K562 (cell line): ENCODE measurements around the gene DSC1. TPM values are rescaled to one million over a fixed set of nuclear protein-coding genes. Genes with fewer than 3 reads are reported as not detected.
A peak's percentile ranks its signal among the peaks of the same experiment; 100 is the strongest.

Experiments
- L3MBTL2 ChIP-seq: fragments of 450-650 bp; IDR thresholded peaks from 2 replicates; pipeline ENCODE4 v1.6.1; 2016; ENCODE audit warnings: mild to moderate bottlenecking, moderate library complexity
- MAZ ChIP-seq, 2 experiments: fragments of 450-650 bp in 1 of 2; sonication (generic) in 1 of 2; formaldehyde crosslinking; IDR thresholded peaks in 1 of 2; conservative IDR thresholded peaks in 1 of 2; 2 replicates each; pipeline versions ENCODE4 v1.4.0 to v1.5.0; 2020; ENCODE audit warnings: mild to moderate bottlenecking in 1 of 2, missing genetic modification reagents in 1 of 2
- PBX2 ChIP-seq, 2 experiments: IDR thresholded peaks in 1 of 2; conservative IDR thresholded peaks in 1 of 2; 2 replicates each; pipeline ENCODE4 v1.6.1; 2016; ENCODE audit warnings: low read depth in 2 of 2, mild to moderate bottlenecking in 1 of 2, missing compliant biosample characterization in 1 of 2, missing genetic modification characterization in 1 of 2, moderate library complexity in 1 of 2
- PKNOX1 ChIP-seq: fragments of 450-650 bp; IDR thresholded peaks from 2 replicates; pipeline ENCODE4 v1.6.1; 2016
- POLR2G ChIP-seq: fragments of 200-400 bp; formaldehyde crosslinking; IDR thresholded peaks from 2 replicates; pipeline ENCODE4 v1.6.1; 2017; ENCODE audit warnings: low read depth, mild to moderate bottlenecking, antibody characterized with exemption, low read length, moderate library complexity
- RAD21 ChIP-seq, 2 experiments: fragments of 250-450 bp in 1 of 2; fragments of 450-650 bp in 1 of 2; sonication (Bioruptor Pico) in 1 of 2; formaldehyde crosslinking in 1 of 2; IDR thresholded peaks in 1 of 2; conservative IDR thresholded peaks in 1 of 2; 2 replicates each; pipeline versions ENCODE4 v1.4.0 to v1.8.0; 2020 to 2022; ENCODE audit warnings: mild to moderate bottlenecking in 2 of 2, moderate library complexity in 1 of 2
- SAP30 ChIP-seq: fragments of 200-600 bp; sonication (generic); IDR thresholded peaks from 2 replicates; pipeline ENCODE4 v1.6.1; 2012; ENCODE audit warnings: borderline replicate concordance, low read depth, mild to moderate bottlenecking, moderate library complexity, low read length, control low read depth, inconsistent platforms; ENCODE audit not compliant: insufficient read depth, poor library complexity, severe bottlenecking
- VEZF1 ChIP-seq: fragments of 200-800 bp; sonication (Bioruptor generic); IDR thresholded peaks from 2 replicates; pipeline ENCODE4 v1.6.1; 2017; ENCODE audit warnings: missing genetic modification characterization, missing compliant biosample characterization
- ZFX ChIP-seq: sonication (generic); formaldehyde crosslinking; IDR thresholded peaks from 2 replicates; pipeline ENCODE4 v1.8.0; 2022; ENCODE audit warnings: mild to moderate bottlenecking, missing genetic modification reagents, moderate library complexity
- ZKSCAN3 ChIP-seq: fragments of 250-450 bp; sonication (Bioruptor Pico); IDR thresholded peaks from 2 replicates; pipeline ENCODE4 v1.4.0; 2020
- ZNF79 ChIP-seq: fragments of 250-450 bp; sonication (Bioruptor Pico); IDR thresholded peaks from 2 replicates; pipeline ENCODE4 v1.4.0; 2020; ENCODE audit warnings: low read depth, mild to moderate bottlenecking, moderate library complexity
- polyA plus RNA-seq, 8 experiments: library from polyadenylated mRNA; depleted of rRNA in 4 of 8; stranded (reverse) in 5 of 8; unstranded in 3 of 8; fragments of >200 nt; fragmentation: Nextera tagmentation in 2 of 8; fragmentation: Illumina TruSeq in 1 of 8; extraction: Ambion mirVana in 2 of 8; extraction: Trizol in 1 of 8; gene quantifications; 2 replicates each; pipeline versions ENCODE4 v1.2.1 to v1.2.3, GENCODE V29; 2011 to 2014; ENCODE audit warnings: inconsistent platforms in 1 of 8, missing spikeins in 1 of 8
- total RNA-seq, 7 experiments: library from RNA; depleted of rRNA in 6 of 7; stranded (reverse); fragments of >200 nt in 6 of 7; fragmentation: Illumina TruSeq in 2 of 7; extraction: Trizol in 2 of 7; gene quantifications; 2 replicates each; pipeline versions ENCODE4 v1.2.1 to v1.2.3, GENCODE V29; 2011 to 2021; ENCODE audit warnings: low replicate concordance in 1 of 7
- TF ChIP-seq, protein P1 (sequence below), 2 experiments: fragments of 150-350 bp in 1 of 2; IDR thresholded peaks; 2 replicates each; pipeline ENCODE4 v1.6.1; 2012 to 2016; ENCODE audit warnings: low read depth in 2 of 2, low read length in 2 of 2, mild to moderate bottlenecking in 1 of 2, moderate library complexity in 1 of 2
- TF ChIP-seq, protein P2 (sequence below): sonication (generic); IDR thresholded peaks from 2 replicates; pipeline ENCODE4 v1.6.1; 2016

Gene DSC1
- total and polyA plus RNA-seq, 9 of the 15 experiments (the other 6 are each of a cell fraction or from before 2014, with no cell fraction given), result 0.04 to 0.07 (median 0.05) TPM; not detected in 4

DNA sequence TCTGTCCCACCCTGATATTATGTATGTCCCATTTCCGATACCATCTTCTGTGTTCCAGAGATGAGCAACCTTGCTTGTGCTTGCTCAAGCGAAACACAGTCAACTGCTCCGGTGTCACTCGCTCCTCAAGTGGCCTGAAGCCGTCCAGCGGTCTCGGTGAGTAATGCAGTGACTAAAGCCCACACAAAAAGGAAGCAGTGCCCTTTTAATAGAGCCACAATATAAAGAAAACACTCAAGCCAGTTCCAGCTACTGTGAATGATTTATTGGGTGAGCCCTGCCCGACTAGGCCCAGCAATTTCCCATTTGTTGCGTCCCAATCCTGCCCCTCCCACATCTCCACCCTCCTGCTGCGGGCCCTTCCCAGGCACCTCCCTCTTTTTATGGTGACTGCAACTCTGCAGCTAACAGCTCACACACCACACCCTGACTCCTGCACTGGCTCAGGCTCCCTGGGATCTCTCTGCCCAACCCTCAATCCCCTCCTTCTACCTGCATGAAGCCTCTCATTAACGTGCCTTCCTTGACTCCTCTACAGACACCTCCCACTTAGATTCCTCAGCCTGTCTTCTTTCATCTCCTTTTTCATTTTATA lies 44.2 kb upstream of the DSC1 start (continued):
- TF ChIP-seq, protein P1, sequence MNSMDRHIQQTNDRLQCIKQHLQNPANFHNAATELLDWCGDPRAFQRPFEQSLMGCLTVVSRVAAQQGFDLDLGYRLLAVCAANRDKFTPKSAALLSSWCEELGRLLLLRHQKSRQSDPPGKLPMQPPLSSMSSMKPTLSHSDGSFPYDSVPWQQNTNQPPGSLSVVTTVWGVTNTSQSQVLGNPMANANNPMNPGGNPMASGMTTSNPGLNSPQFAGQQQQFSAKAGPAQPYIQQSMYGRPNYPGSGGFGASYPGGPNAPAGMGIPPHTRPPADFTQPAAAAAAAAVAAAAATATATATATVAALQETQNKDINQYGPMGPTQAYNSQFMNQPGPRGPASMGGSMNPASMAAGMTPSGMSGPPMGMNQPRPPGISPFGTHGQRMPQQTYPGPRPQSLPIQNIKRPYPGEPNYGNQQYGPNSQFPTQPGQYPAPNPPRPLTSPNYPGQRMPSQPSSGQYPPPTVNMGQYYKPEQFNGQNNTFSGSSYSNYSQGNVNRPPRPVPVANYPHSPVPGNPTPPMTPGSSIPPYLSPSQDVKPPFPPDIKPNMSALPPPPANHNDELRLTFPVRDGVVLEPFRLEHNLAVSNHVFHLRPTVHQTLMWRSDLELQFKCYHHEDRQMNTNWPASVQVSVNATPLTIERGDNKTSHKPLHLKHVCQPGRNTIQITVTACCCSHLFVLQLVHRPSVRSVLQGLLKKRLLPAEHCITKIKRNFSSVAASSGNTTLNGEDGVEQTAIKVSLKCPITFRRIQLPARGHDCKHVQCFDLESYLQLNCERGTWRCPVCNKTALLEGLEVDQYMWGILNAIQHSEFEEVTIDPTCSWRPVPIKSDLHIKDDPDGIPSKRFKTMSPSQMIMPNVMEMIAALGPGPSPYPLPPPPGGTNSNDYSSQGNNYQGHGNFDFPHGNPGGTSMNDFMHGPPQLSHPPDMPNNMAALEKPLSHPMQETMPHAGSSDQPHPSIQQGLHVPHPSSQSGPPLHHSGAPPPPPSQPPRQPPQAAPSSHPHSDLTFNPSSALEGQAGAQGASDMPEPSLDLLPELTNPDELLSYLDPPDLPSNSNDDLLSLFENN (IDR thresholded peaks at IDR 0.05; ENCODE audit: low read depth in 2 of 2, low read length in 2 of 2), result no peak
- TF ChIP-seq L3MBTL2, result 0 out of 2 replicates have a peak, but pooled peaks have one; percentile 31
- TF ChIP-seq, protein P2, sequence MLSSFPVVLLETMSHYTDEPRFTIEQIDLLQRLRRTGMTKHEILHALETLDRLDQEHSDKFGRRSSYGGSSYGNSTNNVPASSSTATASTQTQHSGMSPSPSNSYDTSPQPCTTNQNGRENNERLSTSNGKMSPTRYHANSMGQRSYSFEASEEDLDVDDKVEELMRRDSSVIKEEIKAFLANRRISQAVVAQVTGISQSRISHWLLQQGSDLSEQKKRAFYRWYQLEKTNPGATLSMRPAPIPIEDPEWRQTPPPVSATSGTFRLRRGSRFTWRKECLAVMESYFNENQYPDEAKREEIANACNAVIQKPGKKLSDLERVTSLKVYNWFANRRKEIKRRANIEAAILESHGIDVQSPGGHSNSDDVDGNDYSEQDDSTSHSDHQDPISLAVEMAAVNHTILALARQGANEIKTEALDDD, result 0 out of 2 replicates have a peak, but pooled peaks have one; percentile 14
- TF ChIP-seq VEZF1 (CRISPR knock-in tag), result peak; percentile 38; the same call in 1 of the 2 replicates
- peak; percentile 91 for TF ChIP-seq PKNOX1
- no peak for TF ChIP-seq ZNF79
- TF ChIP-seq RAD21 (CRISPR knock-in tag; conservative IDR thresholded peaks at IDR 0.05 in 1 of 2, IDR thresholded peaks at IDR 0.05 in 1 of 2), result peak; percentile 12 to 42; a peak in 2 of 4 replicates
- TF ChIP-seq ZKSCAN3 (CRISPR knock-in tag), result no peak
- 0 out of 4 replicates have a peak, but pooled peaks of 1 of the 2 experiments have one; percentile 37 for TF ChIP-seq MAZ (CRISPR knock-in tag; conservative IDR thresholded peaks at IDR 0.05 in 1 of 2, IDR thresholded peaks at IDR 0.05 in 1 of 2)
- no peak for TF ChIP-seq PBX2 (CRISPR knock-in tag; IDR thresholded peaks at IDR 0.05; ENCODE audit: low read depth)
- TF ChIP-seq PBX2 (tag; conservative IDR thresholded peaks at IDR 0.05; ENCODE audit: low read depth), result peak; percentile 88
- TF ChIP-seq SAP30, result no peak
- 0 out of 2 replicates have a peak, but pooled peaks have one; percentile 20 for TF ChIP-seq ZFX (CRISPR knock-in tag)
- TF ChIP-seq POLR2G, result no peak
- TF ChIP-seq, all 486 proteins: peak for 12
